ENCODE results near the gene TIMM17B.
"Not testable (repeated sequence)": the region's sequence is repeated elsewhere in the genome, so short reads cannot be mapped to it uniquely, and the experiment has no call there.

Gene TIMM17B

GRCh38 chrX:48893556-48894348 lies 3.8 kb downstream of the TIMM17B start:
- DNase-seq = no peak

GRCh38 chrX:48892896-48893295 lies 4.7 kb downstream of the TIMM17B start:
- no peak for DNase-seq

- peak; percentile 97 for DNase-seq
Observed at GRCh38 chrX:48891402-48892288, 5.9 kb downstream of the TIMM17B start.

- DNase-seq = peak; percentile 58
Observed at GRCh38 chrX:48890934-48891401, 6.6 kb downstream of the TIMM17B start.

GRCh38 chrX:48890296-48890925 lies 7.2 kb downstream of the TIMM17B start:
- peak; percentile 44 for DNase-seq

GRCh38 chrX:48886586-48886985 lies 11.0 kb downstream of the TIMM17B start:
- not testable (repeated sequence) for DNase-seq

GRCh38 chrX:48883729-48884128 lies 13.8 kb downstream of the TIMM17B start:
- peak; percentile 51 for DNase-seq

- not testable (repeated sequence) for DNase-seq
Observed at GRCh38 chrX:48876944-48877343, 20.6 kb downstream of the TIMM17B start.

GRCh38 chrX:48872017-48872416 lies 25.6 kb downstream of the TIMM17B start:
- not testable (repeated sequence) for DNase-seq

- DNase-seq = no peak
Observed at GRCh38 chrX:48864210-48864609, 33.4 kb downstream of the TIMM17B start.

GRCh38 chrX:48854898-48855297 lies 42.7 kb downstream of the TIMM17B start:
- DNase-seq = peak; percentile 15

- DNase-seq = not testable (repeated sequence)
Observed at GRCh38 chrX:48854121-48854804, 43.3 kb downstream of the TIMM17B start.

- DNase-seq = not testable (repeated sequence)
Observed at GRCh38 chrX:48853494-48853893, 44.1 kb downstream of the TIMM17B start.

- DNase-seq = no peak
Observed at GRCh38 chrX:48852857-48853256, 44.7 kb downstream of the TIMM17B start.

- no peak for DNase-seq
Observed at GRCh38 chrX:48848847-48849246, 48.7 kb downstream of the TIMM17B start.
